Measurements from ENCODE around the gene CCDC9B.

- TF ChIP-seq CTCF (IDR thresholded peaks at IDR 0.05) (no peak), POLR2A (IDR thresholded peaks at IDR 0.05) (no peak), POLR2AphosphoS5 (IDR thresholded peaks at IDR 0.05) (no peak)
Measured at GRCh38 chr15:40388941-40389823, 48.4 kb upstream of the CCDC9B start.

All from prostate gland (tissue), 2 donors.